Astrocyte (in vitro differentiated cells and primary cell): Measurements from ENCODE around the gene JAKMIP1.

Experiments used
- CTCF ChIP-seq: IDR thresholded peaks from 2 replicates; pipeline ENCODE4 v1.5.1; 2011; ENCODE audit warnings: low read depth, mild to moderate bottlenecking, inconsistent platforms, low read length, moderate library complexity; ENCODE audit not compliant: insufficient read depth
- EZH2 ChIP-seq: IDR thresholded peaks from 2 replicates; pipeline ENCODE4 v1.6.1; 2012; ENCODE audit warnings: mild to moderate bottlenecking, low read length, inconsistent platforms; ENCODE audit not compliant: insufficient read depth

- no peak for TF ChIP-seq CTCF
- no peak for TF ChIP-seq EZH2
These were observed 7.3 kb upstream of the JAKMIP1 start for GRCh38 chr4:6207602-6208001.
